Spinal cord (tissue), 10 donors: ENCODE results near the gene ASMTL. TPM values are rescaled to one million over a fixed set of nuclear protein-coding genes. Genes with fewer than 3 reads are reported as not detected.
"Not testable (repeated sequence)": the region's sequence is repeated elsewhere in the genome, so short reads cannot be mapped to it uniquely, and the experiment has no call there.

Experiments used
- DNase-seq, 6 donors: peaks; one replicate each; pipeline versions ENCODE4 v3.0.0 to v3.0.0-alpha.2; 2013 to 2015; ENCODE audit warnings: low spot score in 6 of 6, low read depth in 4 of 6
- H3K27ac ChIP-seq: one replicate; pipeline ENCODE4 v1.5.1; 2013; ENCODE audit warnings: low read depth, low read length, control low read depth
- H3K27me3 ChIP-seq: one replicate; pipeline ENCODE4 v1.6.1; 2013; ENCODE audit warnings: low read length; ENCODE audit not compliant: control insufficient read depth, insufficient read depth
- H3K36me3 ChIP-seq: one replicate; pipeline ENCODE4 v1.6.1; 2013; ENCODE audit warnings: low read length; ENCODE audit not compliant: control insufficient read depth, insufficient read depth
- H3K4me1 ChIP-seq: one replicate; pipeline ENCODE4 v1.6.1; 2013; ENCODE audit warnings: low read length; ENCODE audit not compliant: control insufficient read depth, insufficient read depth
- H3K4me3 ChIP-seq: one replicate; pipeline ENCODE4 v1.5.1; 2013; ENCODE audit warnings: low read depth, low read length, control low read depth
- H3K9me3 ChIP-seq: one replicate; pipeline ENCODE4 v1.6.1; 2013; ENCODE audit warnings: low read length; ENCODE audit not compliant: control insufficient read depth, insufficient read depth
- WGBS: methylation state at CpG from one replicate; pipeline ENCODE4 v1.1.5; 2013; ENCODE audit warnings: missing lambda C conversion rate; ENCODE audit not compliant: insufficient coverage; 5-methylcytosine and 5-hydroxymethylcytosine counted together
- polyA plus RNA-seq, 2 donors: library from polyadenylated mRNA; unstranded; fragments of 120-200 nt; gene quantifications; one replicate each; pipeline ENCODE4 v1.2.1, GENCODE V29; 2013; ENCODE audit not compliant: insufficient read length in 2 of 2
- total RNA-seq, 2 donors: library from RNA; depleted of rRNA in 1 of 2; stranded (reverse); fragments of 120-200 nt in 1 of 2; fragments of >200 nt in 1 of 2; gene quantifications; one replicate each; pipeline versions ENCODE4 v1.2.3 to v1.2.4, GENCODE V29; 2013 to 2014
- donor health status: healthy.

ASMTL gene
- total and polyA plus RNA-seq, 4 donors = 15.6 to 62.6 (median 33.2) TPM

DNA sequence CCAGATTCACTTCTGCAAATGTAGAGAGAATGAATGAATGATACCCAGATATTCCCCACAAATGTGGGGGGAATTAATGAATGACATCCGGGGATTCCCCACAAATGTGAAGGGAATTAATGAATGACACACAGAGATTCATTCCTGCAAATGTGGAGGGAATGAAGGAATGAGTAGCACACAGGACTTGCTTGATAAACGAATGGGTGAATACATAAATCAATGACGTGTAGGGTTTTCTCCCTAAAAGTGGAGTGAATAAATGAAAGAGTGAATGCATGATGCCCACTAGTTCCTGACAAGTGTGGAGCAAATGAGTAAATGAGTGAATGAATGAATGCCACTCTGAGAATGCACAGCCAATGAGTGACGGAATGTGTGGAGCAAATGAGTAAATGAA lies 38.5 kb upstream of the ASMTL start:
- H3K4me1 ChIP-seq, H3K4me3 ChIP-seq, H3K27ac ChIP-seq, H3K9me3 ChIP-seq, H3K27me3 ChIP-seq, H3K36me3 ChIP-seq, DNase-seq: not testable (repeated sequence)
- 99% methylated on average over 4 of the region's 4 CpGs for WGBS

DNA sequence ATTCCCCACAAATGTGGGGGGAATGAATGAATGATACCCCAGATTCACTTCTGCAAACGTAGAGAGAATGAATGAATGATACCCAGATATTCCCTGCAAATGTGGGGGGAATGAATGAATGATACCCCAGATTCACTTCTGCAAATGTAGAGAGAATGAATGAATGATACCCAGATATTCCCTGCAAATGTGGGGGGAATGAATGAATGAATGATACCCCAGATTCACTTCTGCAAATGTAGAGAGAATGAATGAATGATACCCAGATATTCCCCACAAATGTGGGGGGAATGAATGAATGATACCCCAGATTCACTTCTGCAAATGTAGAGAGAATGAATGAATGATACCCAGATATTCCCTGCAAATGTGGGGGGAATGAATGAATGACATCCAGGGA lies 38.0 kb upstream of the ASMTL start:
- H3K4me1 ChIP-seq, H3K4me3 ChIP-seq, H3K27ac ChIP-seq, H3K27me3 ChIP-seq, H3K9me3 ChIP-seq, DNase-seq, H3K36me3 ChIP-seq: not testable (repeated sequence)
- WGBS = no CpG with 5 or more reads among the region's 1 CpG

DNA sequence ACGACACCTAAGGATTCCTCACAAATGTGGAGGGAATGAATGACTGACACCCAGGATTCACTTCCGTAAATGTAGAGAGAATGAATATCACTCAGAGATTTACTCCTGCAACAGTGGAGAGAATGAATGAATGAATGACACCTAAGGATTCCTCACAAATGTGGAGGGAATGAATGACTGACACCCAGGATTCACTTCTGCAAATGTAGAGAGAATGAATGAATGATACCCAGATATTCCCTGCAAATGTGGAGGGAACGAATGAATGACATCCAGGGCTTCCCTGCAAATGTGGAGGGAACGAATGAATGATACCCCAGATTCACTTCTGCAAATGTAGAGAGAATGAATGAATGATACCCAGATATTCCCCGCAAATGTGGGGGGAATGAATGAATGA lies 36.6 kb upstream of the ASMTL start:
- not testable (repeated sequence) for H3K4me1 ChIP-seq, H3K36me3 ChIP-seq, DNase-seq, H3K27me3 ChIP-seq, H3K27ac ChIP-seq, H3K4me3 ChIP-seq, H3K9me3 ChIP-seq
- WGBS = no CpG with 5 or more reads among the region's 5 CpGs

DNA sequence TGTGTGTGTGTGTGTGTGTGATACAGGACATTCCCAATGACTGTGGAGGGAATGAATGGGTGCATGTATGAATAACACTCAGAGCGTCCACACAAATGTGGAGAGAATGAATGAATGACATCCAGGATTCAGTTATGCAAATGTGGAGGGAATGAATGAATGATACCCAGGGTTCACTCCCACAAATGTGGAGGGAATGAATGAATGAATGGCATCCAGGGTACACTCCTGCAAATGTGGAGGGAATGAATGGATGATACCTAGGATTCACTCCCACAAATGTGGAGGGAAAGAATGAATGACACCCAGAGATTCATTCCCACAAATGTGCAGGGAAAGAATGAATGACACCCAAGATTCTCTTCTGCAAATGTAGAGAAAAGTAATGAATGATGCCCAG lies 36.0 kb upstream of the ASMTL start:
- Histone ChIP-seq H3K36me3 (no peaks in the 10 kb centered on the region), H3K27me3 (no peaks in the 10 kb centered on the region), H3K9me3 (peaks cover 4% of the 10 kb centered on the region), H3K27ac (no peak overlapping the region), H3K4me1 (peaks cover 1% of the 10 kb centered on the region), H3K4me3 (no peak overlapping the region)
- WGBS = 100% methylated on average over 1 of the region's 1 CpG
- no peak for DNase-seq

DNA sequence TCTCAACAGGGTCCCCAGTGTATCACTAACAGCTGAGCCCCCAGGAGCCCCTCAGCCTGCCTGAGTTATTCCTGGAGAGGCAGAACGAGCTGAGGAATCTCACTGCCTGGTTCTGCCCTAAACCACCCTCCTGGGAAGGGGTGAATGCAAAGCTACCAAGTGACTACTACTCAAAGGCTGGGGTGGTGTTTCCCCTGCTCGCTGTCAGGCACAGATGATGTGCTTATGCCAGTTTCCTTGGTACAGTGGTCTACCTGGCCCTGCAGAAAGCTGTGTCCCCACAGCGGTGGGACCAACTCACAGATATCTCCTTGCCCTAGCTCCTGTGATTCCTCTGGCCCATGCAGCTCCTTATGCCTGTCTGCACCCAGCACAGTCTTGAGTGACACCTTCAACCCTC lies 35.4 kb upstream of the ASMTL start:
- 97% methylated on average over 2 of the region's 3 CpGs for WGBS
- Histone ChIP-seq H3K27ac (no peak overlapping the region), H3K4me1 (no peaks in the 10 kb centered on the region), H3K27me3 (no peaks in the 10 kb centered on the region), H3K9me3 (peaks cover 4% of the 10 kb centered on the region), H3K4me3 (no peak overlapping the region), H3K36me3 (no peaks in the 10 kb centered on the region)
- no peak for DNase-seq

DNA sequence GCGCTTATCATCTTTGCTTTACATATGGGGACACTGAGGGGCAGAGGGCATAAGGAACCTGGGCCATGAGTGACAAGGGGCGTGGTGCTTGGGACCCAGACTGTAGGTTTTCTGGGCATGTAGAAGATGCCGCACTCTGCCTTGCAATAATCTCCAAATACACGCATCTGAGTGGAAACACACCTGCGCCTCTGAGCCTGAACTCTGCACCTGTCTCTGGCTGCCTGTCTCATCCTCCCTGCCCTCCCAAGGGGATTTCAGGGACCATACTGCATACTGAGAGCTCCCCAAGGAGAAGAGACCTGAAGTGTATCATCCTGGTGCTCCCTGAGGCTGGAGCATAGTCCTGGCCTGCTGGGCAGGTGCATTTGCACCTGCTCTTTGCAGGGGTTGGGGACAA lies 34.7 kb upstream of the ASMTL start:
- no peak overlapping the region for H3K27ac ChIP-seq
- 97% methylated on average over 5 of the region's 5 CpGs for WGBS
- no peak overlapping the region for H3K4me3 ChIP-seq
- H3K27me3 ChIP-seq = no peaks in the 10 kb centered on the region
- H3K4me1 ChIP-seq = no peaks in the 10 kb centered on the region
- H3K9me3 ChIP-seq = peaks cover 1% of the 10 kb centered on the region
- no peak for DNase-seq
- H3K36me3 ChIP-seq = no peaks in the 10 kb centered on the region

DNA sequence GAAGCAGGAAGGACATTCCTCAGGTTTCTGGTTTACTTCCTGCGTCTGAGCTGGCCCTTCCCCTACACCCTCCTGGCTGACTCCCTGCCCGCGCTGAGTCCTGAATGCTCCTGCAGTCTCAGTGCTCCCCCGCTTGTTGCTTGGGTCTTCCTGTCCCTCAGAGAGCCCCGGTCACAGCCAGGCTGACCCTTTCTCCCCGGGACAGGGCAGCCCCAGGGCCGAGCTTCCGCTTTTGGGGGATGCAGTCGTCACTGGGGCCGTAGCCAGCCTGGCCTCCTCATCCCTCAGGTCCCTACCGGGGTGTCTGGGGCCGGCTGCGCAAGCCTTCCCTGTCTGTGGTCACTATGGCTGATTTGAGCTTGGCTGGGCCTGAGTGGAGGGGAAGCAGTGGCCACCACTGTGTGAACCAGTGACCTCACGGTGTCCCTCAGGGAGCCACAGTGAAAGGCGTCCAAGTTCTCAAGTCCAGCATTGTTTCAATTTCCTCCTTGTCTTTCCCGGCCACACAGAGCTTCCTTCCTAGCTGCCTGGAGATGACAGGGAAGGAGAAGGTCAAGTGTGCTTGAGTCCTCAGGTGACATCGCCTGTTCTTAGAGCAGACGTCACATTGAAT lies 34.1 kb upstream of the ASMTL start:
- Histone ChIP-seq H3K4me1 (peaks cover under 1% of the 10 kb centered on the region), H3K27me3 (no peaks in the 10 kb centered on the region), H3K4me3 (no peak overlapping the region), H3K27ac (no peak overlapping the region), H3K9me3 (no peaks in the 10 kb centered on the region), H3K36me3 (no peaks in the 10 kb centered on the region)
- DNase-seq = no peak
- WGBS = 78% methylated on average over 14 of the region's 18 CpGs

DNA sequence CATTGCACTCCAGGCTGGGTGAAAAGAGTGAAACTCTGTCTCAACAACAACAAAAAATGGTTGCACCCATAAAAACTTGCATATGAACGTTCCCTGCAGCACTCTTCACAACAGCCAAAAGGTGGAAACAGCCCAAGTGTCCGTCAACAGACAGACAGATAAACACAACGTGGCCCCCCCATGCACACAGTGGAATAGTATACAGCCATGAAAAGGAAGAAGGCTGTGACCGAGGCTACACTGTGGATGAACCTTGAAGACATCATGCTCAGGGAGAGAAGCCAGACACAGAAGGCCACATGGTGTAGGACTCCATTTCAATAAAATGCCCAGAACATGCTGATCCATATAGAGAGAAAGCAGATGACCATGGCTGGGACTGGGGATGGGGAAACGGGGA lies 33.5 kb upstream of the ASMTL start:
- Histone ChIP-seq H3K36me3 (no peaks in the 10 kb centered on the region), H3K4me3 (no peak overlapping the region), H3K27ac (no peak overlapping the region), H3K9me3 (no peaks in the 10 kb centered on the region), H3K4me1 (peaks cover 5% of the 10 kb centered on the region), H3K27me3 (no peaks in the 10 kb centered on the region)
- 72% methylated on average over 2 of the region's 5 CpGs for WGBS
- no peak for DNase-seq

DNA sequence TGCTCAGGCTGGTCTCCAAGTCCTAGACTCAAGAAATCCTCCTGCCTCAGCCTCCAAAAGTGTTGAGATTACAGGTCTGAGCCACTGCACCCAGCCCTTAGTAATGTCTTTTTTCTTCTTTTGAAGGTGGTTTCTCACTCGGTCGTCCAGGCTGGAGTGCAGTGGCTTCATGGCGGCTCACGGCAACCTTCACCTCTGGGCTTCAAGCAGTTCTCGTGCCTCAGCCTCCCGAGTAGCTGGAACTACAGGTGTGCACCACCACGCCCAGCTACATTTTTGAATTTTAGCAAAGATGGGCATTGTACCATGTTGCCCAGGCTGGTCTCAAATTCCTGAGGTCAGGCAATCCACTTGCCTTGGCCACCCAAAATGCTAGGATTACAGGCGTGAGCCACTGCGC lies 32.3 kb upstream of the ASMTL start:
- Histone ChIP-seq H3K4me1 (peaks cover 5% of the 10 kb centered on the region), H3K27me3 (no peaks in the 10 kb centered on the region), H3K27ac (no peak overlapping the region), H3K36me3 (no peaks in the 10 kb centered on the region), H3K4me3 (no peak overlapping the region), H3K9me3 (peaks cover 2% of the 10 kb centered on the region)
- 94% methylated on average over 7 of the region's 9 CpGs for WGBS
- no peak for DNase-seq

DNA sequence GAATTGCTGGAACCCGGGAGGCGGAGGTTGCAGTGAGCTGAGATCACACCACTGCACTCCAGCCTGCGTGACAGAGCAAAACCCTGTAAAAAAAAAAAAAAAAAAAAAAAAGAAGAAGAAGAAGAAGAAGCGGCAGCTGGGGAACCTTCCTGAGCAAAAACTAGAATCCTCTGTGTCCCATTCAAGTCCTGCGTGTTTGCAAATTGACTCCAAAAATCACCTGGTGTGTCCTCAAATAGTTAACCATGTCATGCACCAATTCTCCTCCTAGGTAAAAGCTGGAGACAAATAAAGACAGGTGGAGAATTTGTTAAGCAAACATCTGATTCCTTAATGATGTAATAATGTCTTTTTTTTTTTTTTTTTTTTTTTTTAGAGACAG lies 31.9 kb upstream of the ASMTL start:
- peaks cover 3% of the 10 kb centered on the region for H3K9me3 ChIP-seq
- H3K36me3 ChIP-seq = no peaks in the 10 kb centered on the region
- H3K27ac ChIP-seq = no peak overlapping the region
- no peak for DNase-seq
- 80% methylated on average over 1 of the region's 5 CpGs for WGBS
- no peak overlapping the region for H3K4me3 ChIP-seq
- H3K27me3 ChIP-seq = no peaks in the 10 kb centered on the region
- H3K4me1 ChIP-seq = peaks cover 5% of the 10 kb centered on the region
